GM20000 (cell line): Measurements from ENCODE around the gene DVL3.
"Not testable (repeated sequence)": the region's sequence is repeated elsewhere in the genome, so short reads cannot be mapped to it uniquely, and the experiment has no call there.

Source experiments
- DNase-seq: peaks from one replicate; pipeline ENCODE4 v3.0.0; 2012; ENCODE audit warnings: low spot score
- TF ChIP-seq, protein P1 (sequence below): IDR thresholded peaks from 2 replicates; pipeline ENCODE4 v1.5.1; 2012; ENCODE audit warnings: mild to moderate bottlenecking, control low read depth; ENCODE audit errors: extremely low read depth, missing control alignments

DVL3 gene

DNA sequence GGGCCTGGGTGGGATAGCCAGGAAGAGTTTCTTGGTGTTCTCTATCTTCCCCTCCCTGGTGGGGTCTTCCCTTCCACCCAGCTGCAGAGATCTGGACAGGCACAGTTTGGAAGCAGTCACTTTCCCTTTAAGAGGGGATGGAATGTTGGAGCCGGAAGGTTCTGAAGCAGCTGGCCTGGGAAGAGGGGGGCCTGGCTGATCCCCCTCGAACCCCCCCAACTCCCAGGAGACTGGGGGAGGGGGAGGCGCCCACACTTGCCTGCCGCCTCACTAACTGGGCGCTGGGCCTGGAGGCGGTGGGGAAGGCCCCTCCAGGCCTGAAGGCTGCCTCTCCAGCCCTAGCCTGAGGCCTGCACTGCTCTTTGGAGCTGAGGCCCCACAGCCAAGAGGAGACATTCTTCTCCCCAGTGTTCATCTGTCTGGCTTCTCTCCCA, 1.4 kb downstream of the DVL3 start:
- DNase-seq, result peak; percentile 50
- TF ChIP-seq, protein P1, sequence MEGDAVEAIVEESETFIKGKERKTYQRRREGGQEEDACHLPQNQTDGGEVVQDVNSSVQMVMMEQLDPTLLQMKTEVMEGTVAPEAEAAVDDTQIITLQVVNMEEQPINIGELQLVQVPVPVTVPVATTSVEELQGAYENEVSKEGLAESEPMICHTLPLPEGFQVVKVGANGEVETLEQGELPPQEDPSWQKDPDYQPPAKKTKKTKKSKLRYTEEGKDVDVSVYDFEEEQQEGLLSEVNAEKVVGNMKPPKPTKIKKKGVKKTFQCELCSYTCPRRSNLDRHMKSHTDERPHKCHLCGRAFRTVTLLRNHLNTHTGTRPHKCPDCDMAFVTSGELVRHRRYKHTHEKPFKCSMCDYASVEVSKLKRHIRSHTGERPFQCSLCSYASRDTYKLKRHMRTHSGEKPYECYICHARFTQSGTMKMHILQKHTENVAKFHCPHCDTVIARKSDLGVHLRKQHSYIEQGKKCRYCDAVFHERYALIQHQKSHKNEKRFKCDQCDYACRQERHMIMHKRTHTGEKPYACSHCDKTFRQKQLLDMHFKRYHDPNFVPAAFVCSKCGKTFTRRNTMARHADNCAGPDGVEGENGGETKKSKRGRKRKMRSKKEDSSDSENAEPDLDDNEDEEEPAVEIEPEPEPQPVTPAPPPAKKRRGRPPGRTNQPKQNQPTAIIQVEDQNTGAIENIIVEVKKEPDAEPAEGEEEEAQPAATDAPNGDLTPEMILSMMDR, result no peak

DNA sequence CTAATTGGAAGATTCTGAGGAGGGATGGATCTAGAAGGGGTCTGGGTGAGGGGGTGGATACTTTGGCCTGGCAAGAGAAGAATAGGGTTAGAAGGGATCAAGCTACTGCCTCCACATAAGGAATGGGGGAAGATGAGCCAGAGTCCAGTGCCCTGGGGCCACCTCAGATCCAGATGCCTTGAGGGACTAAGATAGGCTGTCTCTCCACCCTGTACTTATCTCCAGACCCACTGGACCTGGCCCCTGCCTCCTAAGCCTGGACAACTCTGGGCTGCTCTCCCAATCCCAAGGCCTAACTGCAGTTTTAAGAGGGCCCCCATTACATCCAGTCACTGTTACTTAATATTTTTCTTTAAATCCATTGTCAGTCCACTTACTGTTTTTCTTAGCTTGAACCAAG, 2.0 kb downstream of the DVL3 start:
- no peak for DNase-seq
- TF ChIP-seq, protein P1, result no peak

DNA sequence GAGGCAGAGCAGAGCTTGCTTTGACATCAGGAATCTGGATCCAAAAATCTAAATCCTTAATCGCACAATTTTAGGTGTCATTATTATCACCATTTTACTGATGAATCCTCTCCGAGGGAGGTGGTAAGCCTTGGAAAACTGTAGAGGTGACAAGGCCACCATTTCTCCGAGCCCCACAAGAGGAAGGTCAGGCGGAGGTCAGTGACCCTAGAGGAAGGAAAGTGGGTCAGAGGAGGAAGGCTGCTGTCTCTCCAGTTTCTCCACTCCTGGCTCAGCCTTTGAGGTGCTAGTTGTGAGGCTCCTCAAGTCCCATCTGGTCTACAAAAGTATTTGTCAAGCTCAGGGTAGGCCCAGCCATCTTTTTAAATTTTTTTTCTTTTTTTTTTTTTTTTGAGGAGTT, 3.2 kb downstream of the DVL3 start:
- TF ChIP-seq, protein P1, result no peak

DNA sequence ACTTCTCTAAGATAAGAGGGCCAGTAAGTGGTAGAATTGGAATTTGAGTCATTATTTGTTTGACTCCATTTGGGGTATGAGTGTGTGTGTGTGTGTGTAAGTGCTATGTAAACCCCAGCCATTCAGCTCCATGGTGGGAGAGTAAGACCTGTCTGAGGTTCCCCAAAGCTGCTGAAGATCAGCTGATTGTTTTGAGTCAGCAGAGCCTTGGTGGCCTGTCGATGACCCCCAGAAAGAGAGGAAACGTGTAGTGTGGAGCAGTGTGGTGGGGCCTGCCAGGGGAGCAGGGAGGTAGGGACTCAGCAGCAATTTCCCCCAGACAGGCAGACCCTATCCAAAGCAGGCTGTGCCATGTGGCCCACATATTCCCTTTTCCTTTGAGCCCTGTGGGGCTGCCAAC, 5.3 kb downstream of the DVL3 start:
- TF ChIP-seq, protein P1, result no peak
- DNase-seq, result peak; percentile 63

More for the DNA sequence above, 3.2 kb downstream of the DVL3 start:
- no peak for DNase-seq

DNA sequence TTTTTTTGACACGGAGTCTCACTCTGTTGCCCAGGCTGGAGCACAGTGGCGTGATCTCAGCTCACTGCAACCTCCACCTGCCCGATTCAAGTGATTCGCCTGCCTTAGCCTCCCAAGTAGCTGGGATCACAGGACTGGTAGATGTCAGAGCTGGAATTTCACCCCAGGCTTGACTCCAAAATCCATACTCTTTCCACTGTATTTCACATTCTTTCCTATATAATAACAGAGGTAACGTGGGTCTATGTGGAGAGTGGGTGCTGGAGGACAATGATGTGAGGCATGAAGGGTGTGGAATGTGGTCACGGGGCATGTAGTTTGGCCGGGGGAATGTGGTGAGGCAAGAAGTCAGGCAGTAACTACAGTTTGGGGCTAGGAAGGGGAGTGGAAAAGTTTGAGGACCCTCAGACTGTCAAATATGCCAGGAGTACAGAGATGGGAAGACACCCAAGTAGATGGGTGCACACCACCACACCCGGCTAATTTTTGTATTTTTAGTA, 7.4 kb downstream of the DVL3 start:
- DNase-seq, result not testable (repeated sequence)

DNA sequence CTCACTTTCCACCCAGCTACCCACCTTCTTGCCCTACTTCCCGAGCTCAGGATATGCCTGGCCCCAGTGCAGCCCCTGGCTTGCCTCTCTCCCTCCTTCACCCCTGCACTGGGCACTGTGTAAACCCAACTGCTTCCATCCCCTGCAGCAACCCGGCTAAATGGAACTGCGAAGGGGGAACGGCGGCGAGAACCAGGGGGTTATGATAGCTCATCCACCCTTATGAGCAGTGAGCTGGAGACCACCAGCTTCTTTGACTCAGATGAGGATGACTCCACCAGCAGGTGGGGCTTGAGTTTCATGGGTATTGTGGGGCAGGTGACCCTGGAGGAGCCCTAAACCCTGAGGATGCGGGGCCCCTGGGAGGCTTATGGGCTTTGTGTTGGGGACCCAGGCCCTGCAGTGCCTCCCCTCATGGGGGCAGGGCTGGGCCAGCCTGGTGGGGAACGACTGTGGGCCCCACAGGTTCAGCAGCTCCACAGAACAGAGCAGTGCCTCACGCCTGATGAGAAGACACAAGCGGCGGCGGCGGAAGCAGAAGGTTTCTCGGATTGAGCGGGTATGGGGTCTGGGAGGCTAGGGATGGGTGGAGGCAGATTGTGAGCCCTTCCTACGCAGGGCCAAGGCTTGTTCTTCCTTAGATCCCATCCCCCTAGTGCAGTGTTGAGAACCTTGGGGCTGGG, 9.6 kb downstream of the DVL3 start:
- no peak for DNase-seq
- TF ChIP-seq, protein P1, result no peak

DNA sequence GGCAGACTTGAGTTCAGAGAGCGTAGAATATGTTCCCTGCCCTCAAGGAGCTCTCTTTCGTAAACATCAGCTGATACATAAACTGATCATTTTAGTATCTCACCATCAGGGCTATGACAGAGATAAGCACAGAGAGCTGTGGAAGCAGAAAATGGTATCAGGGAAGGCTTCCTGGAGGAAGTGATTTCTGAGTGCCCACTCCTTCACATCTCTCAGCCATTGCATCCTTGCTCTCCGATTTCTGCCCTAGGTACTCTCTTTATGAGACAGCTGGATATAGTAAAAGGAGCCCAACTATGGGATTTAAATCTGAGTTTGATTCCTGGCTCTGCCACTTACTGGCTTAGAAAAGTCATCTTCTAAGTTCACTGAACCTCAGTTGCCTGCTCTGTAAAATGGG, 10.4 kb downstream of the DVL3 start:
- TF ChIP-seq, protein P1, result no peak
- no peak for DNase-seq

DNA sequence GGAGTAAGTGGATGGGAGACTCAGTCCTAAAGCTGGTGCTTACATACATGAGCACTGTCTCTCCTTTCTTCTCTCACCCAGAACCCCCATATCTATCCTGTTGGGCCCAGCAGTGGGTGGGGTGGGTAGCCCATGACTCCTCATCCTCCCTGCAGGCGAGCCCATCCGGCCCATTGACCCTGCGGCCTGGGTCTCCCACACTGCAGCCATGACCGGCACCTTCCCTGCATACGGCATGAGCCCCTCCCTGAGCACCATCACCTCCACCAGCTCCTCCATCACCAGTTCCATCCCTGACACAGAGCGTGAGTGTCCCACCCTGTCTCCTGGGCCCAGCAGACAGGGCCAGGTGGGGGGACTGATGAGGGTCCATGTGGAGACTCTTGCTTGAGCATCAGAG, 11.5 kb downstream of the DVL3 start:
- no peak for DNase-seq
- TF ChIP-seq, protein P1, result no peak
